ENCODE measurements around the gene KPNB1. TPM values are rescaled to one million over a fixed set of nuclear protein-coding genes. Genes with fewer than 3 reads are reported as not detected.

Gene KPNB1
- total RNA-seq, 1 donor from 2014 or later = 491 TPM

DNA sequence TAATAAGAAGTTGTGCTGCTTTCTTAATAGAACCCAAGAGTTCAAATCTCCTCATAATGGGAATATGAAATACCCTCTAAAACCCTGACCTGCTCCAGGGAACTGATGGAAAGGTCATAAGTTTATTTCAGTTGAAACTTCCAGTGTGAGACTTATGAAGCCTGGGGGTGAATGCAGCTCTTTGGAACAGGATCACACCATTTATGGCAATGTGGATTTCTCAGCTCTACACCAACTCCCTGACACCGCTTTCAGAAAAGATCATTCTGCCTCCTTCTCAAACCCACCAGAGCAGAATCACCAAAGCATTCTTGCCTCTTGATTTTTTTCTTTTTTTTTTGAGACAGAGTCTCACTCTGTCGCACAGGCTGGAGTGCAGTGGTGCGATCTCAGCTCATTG lies 16.7 kb upstream of the KPNB1 start:
- no peak overlapping the region for H3K27ac Mint-ChIP-seq (ENCODE audit: unreplicated experiment)
- FAIRE-seq = no peak
- H3K9me3 Mint-ChIP-seq (ENCODE audit: unreplicated experiment) = no peaks in the 10 kb centered on the region
- no peaks in the 10 kb centered on the region for H4K20me1 ChIP-seq (ENCODE audit: insufficient read depth, low read length)
- H3K4me1 ChIP-seq (ENCODE audit: insufficient read depth, low read length) = no peaks in the 10 kb centered on the region
- no peaks in the 10 kb centered on the region for H3K9me3 ChIP-seq (ENCODE audit: insufficient read depth, low read depth, low read length)
- H3K36me3 Mint-ChIP-seq (ENCODE audit: low read depth, unreplicated experiment) = no peaks in the 10 kb centered on the region
- H3K4me2 ChIP-seq (ENCODE audit: low read length) = no peak overlapping the region
- no peak overlapping the region for H3K4me3 ChIP-seq (ENCODE audit: insufficient read depth, low read depth, low read length)
- no peak for DNase-seq (ENCODE audit: low read depth)
- H2AFZ ChIP-seq (ENCODE audit: low read depth, low read length) = no peak overlapping the region
- no peak overlapping the region for H3K9ac ChIP-seq (ENCODE audit: low read length)
- H3K27ac ChIP-seq (ENCODE audit: low read depth, low read length) = no peak overlapping the region
- no peak for TF ChIP-seq EZH2 (IDR thresholded peaks at IDR 0.05; ENCODE audit: insufficient read depth, low read length)
- TF ChIP-seq, protein P1, sequence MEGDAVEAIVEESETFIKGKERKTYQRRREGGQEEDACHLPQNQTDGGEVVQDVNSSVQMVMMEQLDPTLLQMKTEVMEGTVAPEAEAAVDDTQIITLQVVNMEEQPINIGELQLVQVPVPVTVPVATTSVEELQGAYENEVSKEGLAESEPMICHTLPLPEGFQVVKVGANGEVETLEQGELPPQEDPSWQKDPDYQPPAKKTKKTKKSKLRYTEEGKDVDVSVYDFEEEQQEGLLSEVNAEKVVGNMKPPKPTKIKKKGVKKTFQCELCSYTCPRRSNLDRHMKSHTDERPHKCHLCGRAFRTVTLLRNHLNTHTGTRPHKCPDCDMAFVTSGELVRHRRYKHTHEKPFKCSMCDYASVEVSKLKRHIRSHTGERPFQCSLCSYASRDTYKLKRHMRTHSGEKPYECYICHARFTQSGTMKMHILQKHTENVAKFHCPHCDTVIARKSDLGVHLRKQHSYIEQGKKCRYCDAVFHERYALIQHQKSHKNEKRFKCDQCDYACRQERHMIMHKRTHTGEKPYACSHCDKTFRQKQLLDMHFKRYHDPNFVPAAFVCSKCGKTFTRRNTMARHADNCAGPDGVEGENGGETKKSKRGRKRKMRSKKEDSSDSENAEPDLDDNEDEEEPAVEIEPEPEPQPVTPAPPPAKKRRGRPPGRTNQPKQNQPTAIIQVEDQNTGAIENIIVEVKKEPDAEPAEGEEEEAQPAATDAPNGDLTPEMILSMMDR (IDR thresholded peaks at IDR 0.05; ENCODE audit: insufficient read depth, low read depth, low read length) = no peak
- H3K4me3 Mint-ChIP-seq (ENCODE audit: unreplicated experiment) = no peak overlapping the region
- no peaks in the 10 kb centered on the region for H3K27me3 Mint-ChIP-seq (ENCODE audit: low read depth, unreplicated experiment)
- no peaks in the 10 kb centered on the region for H3K4me1 Mint-ChIP-seq (ENCODE audit: low read depth, unreplicated experiment)
- H3K27me3 ChIP-seq (ENCODE audit: insufficient read depth, low read length) = no peaks in the 10 kb centered on the region
- no peaks in the 10 kb centered on the region for H3K36me3 ChIP-seq (ENCODE audit: insufficient read depth, low read length)
- H3K79me2 ChIP-seq (ENCODE audit: insufficient read depth, low read length) = no peaks in the 10 kb centered on the region

DNA sequence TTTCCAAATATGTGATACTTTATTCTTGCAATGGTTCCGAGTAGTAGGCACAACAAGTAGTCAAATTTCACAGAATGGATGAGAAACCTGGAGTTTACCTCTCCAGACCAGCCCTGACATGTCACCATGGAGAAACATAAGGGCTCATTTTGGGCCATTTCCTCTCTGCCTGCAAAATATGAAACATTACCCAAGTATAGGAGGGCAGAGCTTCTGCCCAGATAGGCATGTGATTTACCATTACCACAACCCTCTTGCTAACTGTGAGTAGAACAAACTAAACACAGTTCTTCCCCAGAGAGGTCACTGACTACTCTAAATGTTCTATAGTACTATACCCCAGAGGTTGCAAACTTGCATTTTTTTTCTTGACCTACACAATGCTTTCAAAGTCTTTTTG lies 15.7 kb upstream of the KPNB1 start:
- Histone ChIP-seq H2AFZ (ENCODE audit: low read depth, low read length) (no peak overlapping the region), H3K79me2 (ENCODE audit: insufficient read depth, low read length) (no peaks in the 10 kb centered on the region), H3K27me3 (ENCODE audit: insufficient read depth, low read length) (no peaks in the 10 kb centered on the region), H3K4me2 (ENCODE audit: low read length) (no peak overlapping the region), H3K9ac (ENCODE audit: low read length) (no peak overlapping the region), H3K9me3 (ENCODE audit: insufficient read depth, low read depth, low read length) (no peaks in the 10 kb centered on the region), H3K27ac (ENCODE audit: low read depth, low read length) (no peak overlapping the region), H3K4me3 (ENCODE audit: insufficient read depth, low read depth, low read length) (no peak overlapping the region), H4K20me1 (ENCODE audit: insufficient read depth, low read length) (no peaks in the 10 kb centered on the region), H3K36me3 (ENCODE audit: insufficient read depth, low read length) (no peaks in the 10 kb centered on the region), H3K4me1 (ENCODE audit: insufficient read depth, low read length) (no peaks in the 10 kb centered on the region)
- Mint-ChIP-seq H3K36me3 (ENCODE audit: low read depth, unreplicated experiment) (no peaks in the 10 kb centered on the region), H3K27me3 (ENCODE audit: low read depth, unreplicated experiment) (no peaks in the 10 kb centered on the region), H3K4me3 (ENCODE audit: unreplicated experiment) (no peak overlapping the region), H3K4me1 (ENCODE audit: low read depth, unreplicated experiment) (no peaks in the 10 kb centered on the region), H3K9me3 (ENCODE audit: unreplicated experiment) (no peaks in the 10 kb centered on the region), H3K27ac (ENCODE audit: unreplicated experiment) (no peak overlapping the region)
- FAIRE-seq = no peak
- TF ChIP-seq, protein P1 (IDR thresholded peaks at IDR 0.05; ENCODE audit: insufficient read depth, low read depth, low read length) = no peak
- TF ChIP-seq EZH2 (IDR thresholded peaks at IDR 0.05; ENCODE audit: insufficient read depth, low read length) = no peak
- no peak for DNase-seq (ENCODE audit: low read depth)

DNA sequence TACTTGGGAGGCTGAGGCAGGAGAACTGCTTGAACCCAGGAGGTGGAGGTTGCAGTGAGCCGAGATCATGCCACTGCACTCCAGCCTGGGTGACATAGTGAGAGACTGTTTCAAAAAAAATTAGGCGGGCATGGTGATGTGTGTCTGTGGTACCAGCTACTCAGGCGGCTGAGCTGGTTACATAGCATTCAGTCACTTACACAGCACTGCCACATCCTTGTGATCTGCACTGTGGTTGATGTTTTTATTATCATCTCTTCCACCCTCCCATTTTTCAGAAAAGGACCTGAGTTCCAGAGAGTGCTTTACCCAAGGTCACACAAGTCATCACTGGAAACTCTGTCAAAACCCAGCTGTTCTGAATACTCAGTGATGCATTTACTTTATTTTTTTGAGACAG lies 14.8 kb upstream of the KPNB1 start:
- Histone ChIP-seq H3K9me3 (ENCODE audit: insufficient read depth, low read depth, low read length) (no peaks in the 10 kb centered on the region), H3K36me3 (ENCODE audit: insufficient read depth, low read length) (no peaks in the 10 kb centered on the region), H3K27me3 (ENCODE audit: insufficient read depth, low read length) (no peaks in the 10 kb centered on the region), H3K9ac (ENCODE audit: low read length) (no peak overlapping the region), H3K4me1 (ENCODE audit: insufficient read depth, low read length) (no peaks in the 10 kb centered on the region), H3K27ac (ENCODE audit: low read depth, low read length) (no peak overlapping the region), H2AFZ (ENCODE audit: low read depth, low read length) (no peak overlapping the region), H3K4me2 (ENCODE audit: low read length) (no peak overlapping the region), H3K79me2 (ENCODE audit: insufficient read depth, low read length) (no peaks in the 10 kb centered on the region), H4K20me1 (ENCODE audit: insufficient read depth, low read length) (no peaks in the 10 kb centered on the region), H3K4me3 (ENCODE audit: insufficient read depth, low read depth, low read length) (no peak overlapping the region)
- FAIRE-seq (no peak), DNase-seq (ENCODE audit: low read depth) (no peak)
- Mint-ChIP-seq H3K4me1 (ENCODE audit: low read depth, unreplicated experiment) (no peaks in the 10 kb centered on the region), H3K4me3 (ENCODE audit: unreplicated experiment) (no peak overlapping the region), H3K27me3 (ENCODE audit: low read depth, unreplicated experiment) (no peaks in the 10 kb centered on the region), H3K27ac (ENCODE audit: unreplicated experiment) (no peak overlapping the region), H3K9me3 (ENCODE audit: unreplicated experiment) (no peaks in the 10 kb centered on the region), H3K36me3 (ENCODE audit: low read depth, unreplicated experiment) (no peaks in the 10 kb centered on the region)
- TF ChIP-seq, protein P1 (IDR thresholded peaks at IDR 0.05; ENCODE audit: insufficient read depth, low read depth, low read length) = no peak
- no peak for TF ChIP-seq EZH2 (IDR thresholded peaks at IDR 0.05; ENCODE audit: insufficient read depth, low read length)
